ENCODE measurements around the gene ADGRL3.
"Not testable (repeated sequence)": the region's sequence is repeated elsewhere in the genome, so short reads cannot be mapped to it uniquely, and the experiment has no call there.

Gene ADGRL3

DNA sequence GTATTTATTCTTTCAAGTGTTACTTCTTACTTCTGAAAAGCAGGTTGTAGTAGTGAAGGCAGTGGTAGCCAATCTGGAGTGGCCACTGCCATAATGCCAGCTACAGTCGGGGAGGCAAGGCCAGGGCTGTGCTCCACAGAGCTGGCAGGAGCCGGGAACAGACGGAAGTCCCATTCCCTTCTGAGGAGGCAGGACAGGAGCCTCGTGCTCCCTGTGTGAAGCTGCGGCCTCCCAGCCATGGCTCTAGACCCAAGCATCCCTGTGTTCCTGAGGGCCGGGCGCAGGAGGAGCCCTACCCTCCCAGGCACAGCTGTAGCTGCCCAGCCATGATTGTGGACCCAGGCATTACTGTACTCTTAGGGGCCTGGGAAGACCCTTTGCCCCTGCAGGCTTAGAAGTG is 461.8 kb downstream of the ADGRL3 start:
- DNase-seq, result no peak

DNA sequence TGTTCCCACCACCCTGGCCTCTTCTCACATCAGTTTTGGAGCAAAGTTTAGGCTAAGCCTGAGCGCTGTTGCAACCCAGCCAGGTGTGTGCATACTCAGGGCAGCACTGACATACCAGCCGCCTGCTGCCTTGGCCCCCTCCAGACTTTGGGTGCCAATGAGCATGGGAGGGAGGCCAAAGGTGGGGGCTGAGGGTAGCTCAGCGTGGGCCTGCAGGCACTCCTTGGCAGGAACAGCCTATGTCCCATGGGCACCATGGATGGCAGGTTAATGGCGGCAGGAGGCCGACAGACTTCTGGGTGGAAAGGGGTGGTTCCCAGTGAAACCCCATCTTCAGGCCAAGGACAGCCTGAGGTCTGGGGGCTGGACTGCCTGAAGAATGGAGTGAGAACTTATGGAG is 462.2 kb downstream of the ADGRL3 start:
- no peak for DNase-seq

DNA sequence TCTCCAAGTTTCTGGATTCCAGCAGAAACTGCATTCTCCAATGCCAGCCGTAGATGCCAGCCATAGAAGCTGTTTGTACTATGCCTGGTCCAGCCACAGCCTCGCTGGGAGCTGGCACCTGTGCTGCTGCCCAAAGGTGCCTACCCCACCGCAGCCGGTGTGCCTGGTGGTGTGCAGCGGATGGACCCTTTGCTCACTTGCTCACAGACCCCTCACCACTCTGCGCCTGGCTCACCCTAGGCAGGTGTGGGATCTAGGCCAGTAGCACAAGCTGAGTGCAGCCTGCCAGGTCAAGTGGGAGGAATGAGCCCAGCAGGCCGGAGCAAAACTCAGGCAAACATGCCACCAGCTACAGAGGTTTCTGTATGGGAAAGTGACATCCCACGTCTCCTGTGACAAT is 463.2 kb downstream of the ADGRL3 start:
- no peak for DNase-seq

DNA sequence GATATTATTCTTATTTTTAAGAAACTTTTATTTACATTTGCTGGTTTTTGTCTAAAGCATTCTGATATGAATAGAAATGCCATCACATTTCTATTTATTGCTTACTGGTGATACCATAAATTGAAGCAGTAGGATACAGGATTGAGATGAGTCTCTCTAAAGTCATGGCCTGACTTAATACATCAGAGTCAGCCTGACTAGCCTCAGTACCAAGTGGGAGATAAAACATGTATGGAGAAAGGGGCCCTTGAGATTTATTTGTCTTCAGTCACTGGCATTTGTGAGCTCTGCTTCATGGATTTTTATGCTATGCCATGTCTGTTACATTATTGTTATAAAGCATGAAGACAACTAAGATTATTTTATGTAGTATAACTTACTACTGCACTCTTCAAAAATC is 465.5 kb downstream of the ADGRL3 start:
- DNase-seq, result no peak

DNA sequence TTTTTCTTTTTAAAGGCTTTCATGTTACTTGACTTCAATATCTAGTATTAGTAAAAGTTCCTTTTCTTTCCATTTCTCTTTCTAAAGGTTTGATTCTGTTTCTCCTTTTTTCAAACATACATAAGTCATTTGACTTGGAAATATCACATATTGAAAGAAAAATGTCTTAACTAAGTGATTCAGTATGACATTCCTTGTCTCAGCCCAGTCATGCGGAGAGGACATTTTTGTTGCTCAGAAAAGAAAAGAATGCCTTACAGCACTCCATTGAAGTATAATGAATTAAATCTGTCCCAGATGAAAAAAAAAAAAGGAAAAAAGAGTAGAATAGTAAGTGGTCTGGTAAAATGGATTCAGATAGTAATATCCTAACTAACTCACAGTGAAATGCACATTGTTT is 466.1 kb downstream of the ADGRL3 start:
- no peak for DNase-seq

DNA sequence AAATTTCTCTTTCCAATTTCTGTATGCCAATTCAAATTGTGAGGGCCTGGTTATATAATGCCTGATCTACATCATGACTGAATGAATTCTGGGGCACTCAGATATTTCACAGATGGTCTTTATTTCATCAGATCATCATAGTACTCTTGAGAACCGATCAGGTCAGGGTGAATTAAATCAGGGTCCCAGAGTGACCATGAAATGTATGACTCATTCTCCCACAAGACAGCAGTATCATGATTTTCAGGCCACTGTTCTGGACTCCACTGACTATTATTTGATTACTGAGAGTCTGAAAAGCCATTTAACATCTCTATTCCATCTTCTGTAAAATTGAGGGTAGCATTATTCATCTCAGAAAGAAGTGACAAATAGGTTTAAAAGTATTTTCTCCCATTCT is 471.5 kb downstream of the ADGRL3 start:
- DNase-seq, result no peak

DNA sequence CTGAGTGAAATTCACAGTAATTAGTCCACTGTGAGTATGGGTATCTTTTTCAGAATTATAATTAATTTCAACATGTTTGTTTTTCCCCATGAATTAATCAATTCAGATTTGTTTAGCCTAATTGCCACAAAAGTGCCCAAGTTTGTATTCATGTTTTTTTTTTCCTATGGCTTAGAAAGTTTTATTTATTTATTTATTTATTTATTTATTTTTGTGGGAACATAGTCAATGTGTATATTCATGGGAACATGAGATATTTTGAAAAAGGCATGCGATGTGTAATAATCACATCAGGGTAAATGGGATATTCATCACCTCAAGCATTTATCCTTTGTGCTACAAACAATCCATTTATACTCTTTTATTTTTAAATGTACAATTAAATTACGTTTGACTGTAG is 475.3 kb downstream of the ADGRL3 start:
- no peak for DNase-seq

DNA sequence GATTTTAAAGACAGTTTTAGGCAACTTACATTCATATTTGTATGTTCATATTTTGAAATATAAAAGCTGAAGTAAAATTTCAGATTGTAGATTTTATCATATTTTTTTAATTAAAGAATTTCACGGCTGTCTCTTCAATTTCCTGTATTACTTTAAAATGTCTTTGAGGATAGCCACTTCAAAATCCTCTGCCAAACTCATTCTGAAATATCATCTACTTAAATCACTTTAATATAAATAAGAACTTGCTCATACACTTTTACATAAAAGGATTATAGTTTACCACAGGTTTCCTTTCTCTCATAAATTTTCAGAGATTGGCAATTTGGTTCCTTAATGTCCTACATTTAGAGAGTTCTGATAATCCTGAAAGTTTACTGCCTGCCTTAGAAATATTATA is 478.2 kb downstream of the ADGRL3 start:
- DNase-seq, result no peak

DNA sequence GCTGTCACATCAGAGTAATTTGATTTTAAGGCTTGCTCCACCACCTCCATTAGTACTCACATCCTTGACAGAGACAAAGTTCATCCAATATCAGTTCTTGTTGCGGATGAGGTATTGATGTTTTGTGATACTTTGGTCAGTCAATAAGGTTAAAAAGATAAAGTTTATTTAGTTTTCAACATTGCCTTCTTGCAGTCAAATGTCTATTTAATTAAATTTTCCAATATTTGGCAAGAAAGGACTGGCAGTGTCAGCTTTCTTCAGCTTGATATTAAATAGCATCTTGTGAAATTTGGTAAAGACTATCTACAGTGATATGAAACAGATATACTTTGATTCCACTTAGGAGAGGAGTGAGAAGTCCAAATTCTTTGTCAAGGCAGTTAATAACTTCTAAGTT is 493.4 kb downstream of the ADGRL3 start:
- DNase-seq, result no peak

DNA sequence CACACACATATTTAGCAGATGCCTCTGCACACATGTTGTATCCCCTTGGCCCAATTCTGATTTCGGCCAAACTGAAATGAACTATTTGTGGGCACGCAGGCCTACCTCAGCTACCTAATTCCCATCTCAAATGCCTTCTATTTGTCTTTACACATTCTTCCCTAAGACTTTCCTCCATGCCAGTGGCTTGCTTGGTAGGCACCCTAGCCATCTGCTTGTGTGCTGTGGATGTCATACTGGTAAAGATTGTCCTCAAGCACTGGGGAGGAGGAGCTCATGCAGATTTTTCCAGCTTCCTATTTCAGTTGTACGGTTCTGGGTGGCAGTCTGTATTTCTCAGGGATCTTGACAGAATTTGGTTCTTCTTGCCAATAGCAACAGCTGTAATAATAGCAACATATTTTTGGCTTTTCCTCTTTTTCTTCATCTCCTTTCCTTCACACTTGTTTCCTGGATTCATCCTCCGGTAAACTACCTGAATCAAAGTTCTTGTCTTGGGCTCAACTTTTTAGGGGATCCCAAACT is 514.3 kb downstream of the ADGRL3 start:
- DNase-seq, result no peak

DNA sequence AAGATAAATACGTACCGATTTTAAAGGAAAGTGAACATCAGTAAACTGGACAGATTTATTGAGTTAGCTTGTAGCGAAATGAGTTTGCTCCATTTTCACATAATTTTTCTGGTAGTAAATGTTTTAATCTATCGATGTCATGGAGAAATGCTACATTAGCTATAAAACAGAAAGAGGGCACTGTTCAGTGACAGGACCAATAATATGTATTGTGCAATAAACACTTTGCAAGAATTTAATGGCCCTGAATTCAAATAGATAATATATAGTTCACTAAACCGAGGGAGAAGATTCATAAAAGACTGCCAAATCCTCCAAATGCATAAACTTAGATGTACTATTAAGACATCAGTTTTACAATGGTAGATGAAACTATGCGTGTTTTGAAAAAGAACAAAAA is 516.3 kb downstream of the ADGRL3 start:
- no peak for DNase-seq

DNA sequence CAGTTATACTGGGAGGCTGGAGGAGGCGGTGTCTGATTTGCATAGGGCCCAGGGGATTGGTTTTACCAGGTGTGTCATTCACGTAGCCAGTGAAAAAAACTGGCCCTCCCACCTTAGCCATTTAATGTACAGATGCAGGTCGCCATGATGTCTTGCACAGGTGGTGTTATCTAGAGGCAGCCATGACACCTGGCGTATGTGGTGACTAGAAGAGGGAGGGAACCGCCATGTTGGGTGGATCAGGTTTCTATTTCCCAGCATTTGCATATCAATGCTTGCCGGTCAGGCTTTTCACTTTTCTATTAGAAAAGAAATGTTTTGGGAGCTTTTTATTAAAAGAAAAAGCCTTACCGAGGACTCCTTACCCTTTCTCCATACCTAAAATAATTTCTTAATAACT is 523.4 kb downstream of the ADGRL3 start:
- DNase-seq, result no peak

DNA sequence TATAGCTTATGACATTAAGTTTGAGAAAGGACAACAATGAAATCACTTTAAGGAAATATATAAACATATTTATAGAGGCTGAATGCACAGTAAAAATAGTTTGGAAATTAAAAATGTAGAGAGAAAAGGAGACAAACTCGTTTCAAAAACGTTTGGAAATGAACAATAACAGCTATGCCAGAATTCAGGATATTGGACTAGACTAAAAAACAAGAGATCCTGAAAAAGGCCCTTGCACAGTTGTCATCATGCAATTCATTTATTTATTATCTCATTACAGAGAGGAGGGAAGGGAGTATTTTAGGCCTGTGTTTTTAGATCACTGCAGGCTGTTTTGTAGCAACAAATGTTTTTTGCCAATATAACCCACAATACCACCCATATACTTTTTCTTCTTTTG is 527.2 kb downstream of the ADGRL3 start:
- no peak for DNase-seq

DNA sequence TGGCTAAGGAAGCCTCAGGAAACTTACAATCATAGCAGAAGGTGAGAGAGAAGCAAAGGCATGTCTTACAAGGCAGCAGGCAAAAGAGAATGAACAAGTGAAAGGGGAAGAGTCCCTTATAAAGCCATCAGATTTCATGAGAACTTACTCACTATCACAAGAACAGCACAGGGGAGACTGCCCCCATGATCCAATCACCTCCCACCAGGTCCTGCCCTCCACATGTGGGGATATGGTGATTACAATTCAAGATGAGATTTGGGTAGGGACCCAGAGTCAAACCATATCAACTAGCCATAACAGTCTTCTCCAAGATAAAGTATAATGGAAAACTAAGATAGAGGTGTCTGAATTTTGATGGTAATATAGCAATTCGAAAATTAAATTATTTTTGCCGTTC is 534.3 kb downstream of the ADGRL3 start:
- no peak for DNase-seq

DNA sequence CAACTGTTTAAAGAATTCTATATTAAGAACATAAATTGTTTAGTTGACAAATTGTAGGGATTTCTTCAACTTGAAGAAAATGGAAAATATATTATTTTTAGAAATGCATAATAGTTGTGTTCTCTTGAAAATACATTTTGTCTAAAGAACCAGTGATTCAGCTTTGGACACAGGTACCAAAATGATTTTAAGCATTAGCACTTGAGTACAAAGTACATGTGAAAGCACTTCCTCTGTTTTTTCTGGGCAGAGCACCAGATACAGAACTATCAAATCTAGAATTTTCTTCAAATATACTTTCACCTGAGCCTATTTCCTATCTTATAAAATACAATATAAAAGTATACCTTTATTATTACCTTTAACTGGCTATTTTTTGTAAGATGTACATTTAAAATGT is 539.8 kb downstream of the ADGRL3 start:
- DNase-seq, result no peak

DNA sequence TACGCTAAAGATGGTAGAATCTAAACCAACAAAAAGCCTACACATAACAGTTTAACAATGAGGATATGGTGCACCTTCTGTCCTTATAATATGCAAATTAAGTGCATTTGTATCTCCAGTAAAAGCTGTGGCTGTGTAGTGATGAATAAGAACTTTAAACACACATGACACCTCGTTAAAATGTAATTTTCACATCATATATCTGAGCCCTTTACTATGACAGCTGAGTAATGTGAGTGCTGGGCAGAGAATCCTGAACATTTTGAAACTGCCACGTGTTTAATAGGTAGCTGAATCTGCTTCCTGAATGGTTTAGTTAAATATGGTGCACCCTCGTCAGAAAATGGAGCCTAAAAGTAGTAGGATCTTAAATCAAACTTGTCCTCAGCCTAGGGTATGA is 540.8 kb downstream of the ADGRL3 start:
- no peak for DNase-seq

DNA sequence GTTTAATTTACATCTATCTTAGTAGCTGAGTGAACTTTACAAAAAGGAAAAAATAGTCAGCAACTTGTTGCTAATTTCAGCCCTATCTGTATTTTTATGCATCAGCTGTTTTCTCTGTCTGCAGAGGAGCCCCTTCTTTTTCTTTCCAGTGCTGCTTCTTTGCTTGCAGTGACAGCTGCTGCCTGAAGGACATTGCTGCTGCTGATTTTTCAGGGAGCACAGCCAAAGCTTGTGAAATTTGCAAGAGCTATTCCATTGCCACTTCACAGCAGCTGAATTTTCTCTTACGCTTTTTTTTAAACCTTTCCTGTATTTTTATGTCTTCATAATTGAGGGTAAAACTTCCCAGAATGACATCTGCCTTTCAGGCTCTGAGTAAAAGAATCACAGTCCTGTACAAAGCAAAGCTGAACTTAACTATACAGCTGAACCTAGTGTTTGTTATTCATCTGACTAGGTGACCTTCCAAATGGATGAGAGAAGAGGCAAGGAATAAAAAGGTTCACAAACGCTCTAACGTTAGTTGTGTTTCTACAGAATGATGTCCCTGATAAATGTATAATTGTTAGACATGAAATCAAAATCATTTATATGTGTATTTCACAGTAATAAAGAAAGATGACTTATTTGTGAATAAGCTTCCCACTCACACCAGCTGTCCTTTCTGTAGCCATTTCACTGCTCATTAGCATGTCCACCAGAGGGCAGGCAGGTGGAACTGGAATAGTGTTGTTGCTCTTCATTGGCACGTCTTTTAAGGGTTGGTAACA is 541.4 kb downstream of the ADGRL3 start:
- no peak for DNase-seq

DNA sequence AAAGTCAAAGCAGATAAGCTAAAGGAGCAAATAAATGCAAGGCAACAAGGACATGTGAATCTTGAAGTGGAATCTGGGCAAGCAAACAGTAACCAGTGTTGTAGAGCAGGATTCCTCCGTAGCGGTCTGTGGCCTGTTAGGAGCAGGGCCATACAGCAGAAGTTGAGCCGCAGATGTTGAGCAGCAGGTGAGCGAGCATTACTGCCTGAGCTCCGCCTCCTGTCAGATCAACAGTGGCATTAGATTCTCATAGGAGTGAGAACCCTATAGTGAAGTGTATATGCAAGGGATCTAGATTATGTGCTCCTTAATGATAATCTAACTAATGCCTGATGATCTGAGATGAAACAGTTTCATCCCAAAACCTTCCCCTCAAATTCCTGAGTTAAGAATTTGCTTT is 550.7 kb downstream of the ADGRL3 start:
- no peak for DNase-seq

DNA sequence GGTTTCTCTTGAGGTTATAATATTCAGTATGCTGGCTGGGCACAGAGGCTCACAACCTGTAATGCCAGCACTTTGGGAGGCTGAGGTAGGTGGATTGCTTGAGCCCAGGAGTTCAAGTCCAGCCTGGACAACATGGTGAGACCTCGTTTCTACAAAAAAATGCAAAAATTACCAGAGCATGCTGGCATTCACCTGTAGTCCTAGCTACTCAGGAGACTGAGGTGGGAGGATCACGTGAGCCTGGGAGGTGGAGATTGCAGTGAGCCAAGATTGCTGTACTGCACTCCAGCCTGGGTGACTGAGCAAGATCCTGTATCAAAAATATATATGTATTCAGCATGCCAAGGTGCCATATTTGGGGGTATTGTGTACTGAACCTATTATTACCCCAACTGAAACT is 552.5 kb downstream of the ADGRL3 start:
- DNase-seq, result no peak

DNA sequence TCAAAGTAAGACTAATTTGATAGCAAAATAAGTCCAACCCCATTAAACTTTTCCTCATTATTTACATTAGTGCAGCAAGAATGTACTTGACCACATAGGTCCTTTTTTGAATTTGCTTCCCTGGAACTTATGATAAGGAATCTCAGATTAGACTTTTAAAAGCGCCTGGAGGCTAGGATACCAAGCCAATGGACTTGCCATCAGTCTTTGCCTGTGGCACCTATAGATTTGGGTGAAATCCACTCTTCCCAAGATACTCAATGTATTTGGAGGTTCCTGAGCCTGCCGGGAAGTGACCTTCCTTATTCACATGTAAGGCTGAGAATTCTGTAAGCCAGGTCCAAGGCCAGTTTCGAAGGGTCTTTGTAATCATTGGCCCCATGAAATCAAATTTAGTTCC is 553.6 kb downstream of the ADGRL3 start:
- DNase-seq, result no peak

DNA sequence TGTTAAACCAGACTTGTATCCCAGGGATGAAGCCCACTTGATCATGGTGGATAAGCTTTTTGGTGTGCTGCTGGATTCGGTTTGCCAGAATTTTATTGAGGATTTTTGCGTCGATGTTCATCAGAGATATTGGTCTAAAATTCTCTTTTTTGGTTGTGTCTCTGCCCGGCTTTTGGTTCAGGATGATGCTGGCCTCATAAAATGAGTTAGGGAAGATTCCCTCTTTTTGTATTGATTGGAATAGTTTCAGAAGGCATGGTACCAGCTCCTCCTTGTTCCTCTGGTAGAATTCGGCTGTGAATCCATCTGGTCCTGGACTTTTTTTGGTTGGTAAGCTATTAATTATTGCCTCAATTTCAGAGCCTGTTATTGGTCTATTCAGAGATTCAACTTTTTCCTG is 556.8 kb downstream of the ADGRL3 start:
- not testable (repeated sequence) for DNase-seq

DNA sequence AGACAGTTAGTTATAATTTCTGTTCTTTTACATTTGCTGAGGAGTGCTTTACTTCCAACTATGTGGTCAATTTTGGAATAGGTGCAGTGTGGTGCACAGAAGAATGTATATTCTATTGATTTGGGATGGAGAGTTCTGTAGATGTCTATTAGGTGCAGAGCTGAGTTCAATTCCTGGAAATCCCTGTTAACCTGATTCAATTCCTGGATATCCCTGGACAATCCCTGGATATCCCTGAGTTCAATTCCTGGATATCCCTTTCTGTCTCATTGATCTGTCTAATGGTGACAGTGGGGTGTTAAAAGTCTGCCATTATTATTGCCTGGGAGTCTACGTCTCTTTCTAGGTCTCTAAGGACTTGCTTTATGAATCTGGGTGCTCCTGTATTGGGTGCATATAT is 557.9 kb downstream of the ADGRL3 start:
- DNase-seq, result not testable (repeated sequence)

DNA sequence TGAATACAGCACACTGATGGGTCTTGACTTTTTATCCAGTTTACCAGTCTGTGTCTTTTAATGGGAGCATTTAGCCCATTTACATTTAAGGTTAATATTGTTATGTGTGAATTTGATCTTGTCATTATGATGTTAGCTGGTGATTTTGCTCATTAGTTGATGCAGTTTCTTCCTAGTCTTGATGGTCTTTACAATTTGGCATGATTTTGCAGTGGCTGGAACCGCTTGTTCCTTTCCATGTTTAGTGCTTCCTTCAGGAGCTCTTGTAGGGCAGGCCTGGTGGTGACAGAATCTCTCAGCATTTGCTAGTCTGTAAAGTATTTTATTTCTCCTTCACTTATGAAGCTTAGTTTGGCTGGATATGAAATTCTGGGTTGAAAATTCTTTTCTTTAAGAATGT is 558.5 kb downstream of the ADGRL3 start:
- DNase-seq, result not testable (repeated sequence)

DNA sequence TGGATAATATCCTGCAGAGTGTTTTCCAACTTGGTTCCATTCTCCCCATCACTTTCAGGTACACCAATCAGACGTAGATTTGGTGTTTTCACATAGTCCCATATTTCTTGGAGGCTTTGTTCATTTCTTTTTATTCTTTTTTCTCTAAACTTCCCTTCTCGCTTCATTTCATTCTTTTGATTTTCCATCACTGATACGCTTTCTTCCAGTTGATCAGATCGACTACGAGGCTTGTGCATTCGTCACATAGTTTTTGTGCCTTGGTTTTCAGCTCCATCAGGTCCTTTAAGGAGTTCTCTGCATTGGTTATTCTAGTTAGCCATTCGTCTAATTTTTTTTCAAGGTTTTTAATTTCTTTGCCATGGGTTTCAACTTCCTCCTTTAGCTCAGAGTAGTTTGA is 559.1 kb downstream of the ADGRL3 start:
- not testable (repeated sequence) for DNase-seq

DNA sequence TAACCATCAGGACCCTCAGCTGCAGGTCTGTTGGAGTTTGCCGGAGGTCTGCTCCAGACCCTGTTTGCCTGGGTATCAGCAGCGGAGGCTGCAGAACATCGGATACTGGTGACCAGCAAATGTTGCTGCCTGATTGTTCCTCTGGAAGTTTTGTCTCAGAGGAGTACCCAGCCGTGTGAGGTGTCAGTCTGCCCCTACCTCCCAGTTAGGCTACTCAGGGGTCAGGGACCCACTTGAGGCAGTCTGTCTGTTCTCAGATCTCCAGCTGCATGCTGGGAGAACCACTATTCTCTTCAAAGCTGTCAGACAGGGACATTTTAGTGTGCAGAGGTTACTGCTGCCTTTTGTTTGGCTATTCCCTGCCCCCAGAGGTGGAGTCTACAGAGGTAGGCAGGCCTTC is 559.8 kb downstream of the ADGRL3 start:
- DNase-seq, result not testable (repeated sequence)
